ENCODE data around the gene NHS.
"Not testable (repeated sequence)": the region's sequence is repeated elsewhere in the genome, so short reads cannot be mapped to it uniquely, and the experiment has no call there.

The NHS gene

DNA sequence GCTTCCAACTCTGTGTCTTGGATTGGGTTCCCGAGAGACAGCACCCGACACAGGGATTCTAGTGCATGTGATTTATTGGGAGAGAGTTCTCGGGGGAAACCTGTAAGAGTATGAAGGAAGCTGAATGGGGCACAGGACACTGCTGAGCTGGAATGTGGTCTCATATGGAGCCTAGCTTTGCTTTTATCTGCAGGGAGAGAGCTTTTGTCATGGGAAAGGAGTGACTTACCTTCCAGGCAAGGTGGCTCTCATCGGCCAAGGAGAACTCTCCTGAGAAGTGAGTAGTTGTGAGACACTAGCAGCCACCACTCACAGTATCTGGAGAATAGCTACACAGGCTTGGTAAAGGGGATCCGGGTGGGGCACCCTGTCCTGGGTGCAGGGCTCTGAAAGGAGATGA lies 124.5 kb downstream of the NHS start:
- Histone ChIP-seq H3K36me3 (ENCODE audit: control insufficient read depth in 4 of 4, insufficient read depth in 4 of 4, low read length in 3 of 4) (no peaks in the 10 kb centered on the region), H3K27ac (ENCODE audit: insufficient read depth in 1 of 2, low read depth in 1 of 2, low read length in 2 of 2, poor library complexity in 1 of 2, severe bottlenecking in 2 of 2) (no peak overlapping the region), H3K4me3 (ENCODE audit: control insufficient read depth in 1 of 7, extremely low read depth in 1 of 7, insufficient read depth in 4 of 7, low read depth in 2 of 7, low read length in 6 of 7) (no peak overlapping the region), H3K9me3 (ENCODE audit: control extremely low read depth in 1 of 5, control insufficient read depth in 4 of 5, insufficient read depth in 2 of 5, low read depth in 1 of 5, low read length in 4 of 5) (no peaks in the 10 kb centered on the region), H3K4me1 (ENCODE audit: control extremely low read depth in 1 of 4, control insufficient read depth in 4 of 4, insufficient read depth in 4 of 4, low read length in 3 of 4) (no peaks in the 10 kb centered on the region), H3K27me3 (replicated peaks in 2 of 5; ENCODE audit: control insufficient read depth in 4 of 5, insufficient read depth in 5 of 5, low read length in 4 of 5) (peaks cover 0 to 38% (median 4%) of the 10 kb centered on the region in 5 experiments)
- WGBS (ENCODE audit: insufficient coverage) = 100% methylated on average over 4 of the region's 5 CpGs
- no peak for DNase-seq
- CTCF ChIA-PET = no interaction called here
- POLR2A ChIA-PET = no interaction called here

DNA sequence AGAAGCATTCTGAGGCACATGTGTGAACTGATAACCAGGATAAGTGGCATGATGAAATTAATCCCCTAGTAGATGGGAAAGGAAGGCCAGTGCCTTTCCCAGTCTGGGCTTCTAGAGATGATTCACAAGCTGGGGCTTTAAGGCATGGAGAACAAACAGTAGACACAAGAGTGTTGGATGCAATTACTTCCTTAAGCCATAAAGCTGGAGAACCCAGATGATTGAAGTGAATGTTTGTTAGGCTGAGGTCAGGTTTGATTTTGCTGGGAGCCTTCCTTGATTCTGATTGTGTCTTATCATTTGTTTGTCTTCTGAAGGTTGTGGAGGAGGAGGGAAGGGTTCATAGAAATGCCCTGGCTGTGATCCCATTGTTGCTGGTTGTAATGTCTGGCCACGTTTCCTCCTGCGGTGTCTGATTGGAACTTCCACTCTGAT lies 125.2 kb downstream of the NHS start:
- no peak for DNase-seq
- Histone ChIP-seq H3K9me3 (ENCODE audit: control extremely low read depth in 1 of 5, control insufficient read depth in 4 of 5, insufficient read depth in 2 of 5, low read depth in 1 of 5, low read length in 4 of 5) (no peaks in the 10 kb centered on the region), H3K4me1 (ENCODE audit: control extremely low read depth in 1 of 4, control insufficient read depth in 4 of 4, insufficient read depth in 4 of 4, low read length in 3 of 4) (no peaks in the 10 kb centered on the region), H3K27ac (ENCODE audit: insufficient read depth in 1 of 2, low read depth in 1 of 2, low read length in 2 of 2, poor library complexity in 1 of 2, severe bottlenecking in 2 of 2) (no peak overlapping the region), H3K36me3 (ENCODE audit: control insufficient read depth in 4 of 4, insufficient read depth in 4 of 4, low read length in 3 of 4) (no peaks in the 10 kb centered on the region), H3K4me3 (ENCODE audit: control insufficient read depth in 1 of 7, extremely low read depth in 1 of 7, insufficient read depth in 4 of 7, low read depth in 2 of 7, low read length in 6 of 7) (no peak overlapping the region), H3K27me3 (replicated peaks in 2 of 5; ENCODE audit: control insufficient read depth in 4 of 5, insufficient read depth in 5 of 5, low read length in 4 of 5) (peaks cover 0 to 33% (median 4%) of the 10 kb centered on the region in 5 experiments)
- ChIA-PET POLR2A (no interaction called here), CTCF (no interaction called here)
- 40% methylated on average over 1 of the region's 2 CpGs for WGBS (ENCODE audit: insufficient coverage)

DNA sequence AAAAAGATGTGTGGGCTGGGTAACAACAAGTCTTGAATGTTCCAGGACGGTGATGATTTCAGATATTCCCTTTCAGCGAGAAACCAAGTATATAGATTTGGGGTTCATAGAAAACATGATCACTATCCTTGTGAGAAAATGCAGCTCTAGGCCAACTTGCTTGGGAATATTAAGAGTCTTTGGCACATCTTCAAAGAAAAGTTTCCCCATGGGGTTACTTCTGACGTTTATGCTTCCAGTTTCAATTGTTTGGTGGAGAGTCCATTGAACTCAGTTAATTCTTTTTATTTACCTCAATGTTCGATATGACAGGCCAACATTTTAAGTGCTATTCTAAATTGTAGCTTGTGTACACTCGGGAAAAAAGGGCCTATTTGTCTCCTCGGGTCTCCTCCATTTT lies 126.7 kb downstream of the NHS start:
- no peak overlapping the region for H3K27ac ChIP-seq (ENCODE audit: insufficient read depth in 1 of 2, low read depth in 1 of 2, low read length in 2 of 2, poor library complexity in 1 of 2, severe bottlenecking in 2 of 2)
- DNase-seq = no peak
- H3K4me1 ChIP-seq (ENCODE audit: control extremely low read depth in 1 of 4, control insufficient read depth in 4 of 4, insufficient read depth in 4 of 4, low read length in 3 of 4) = no peaks in the 10 kb centered on the region
- no peaks in the 10 kb centered on the region for H3K36me3 ChIP-seq (ENCODE audit: control insufficient read depth in 4 of 4, insufficient read depth in 4 of 4, low read length in 3 of 4)
- H3K27me3 ChIP-seq (replicated peaks in 2 of 5; ENCODE audit: control insufficient read depth in 4 of 5, insufficient read depth in 5 of 5, low read length in 4 of 5) = peaks cover 0 to 24% (median 0%) of the 10 kb centered on the region in 5 experiments
- no peak overlapping the region for H3K4me3 ChIP-seq (ENCODE audit: control insufficient read depth in 1 of 7, extremely low read depth in 1 of 7, insufficient read depth in 4 of 7, low read depth in 2 of 7, low read length in 6 of 7)
- ChIA-PET POLR2A (no interaction called here), CTCF (no interaction called here)
- H3K9me3 ChIP-seq (ENCODE audit: control extremely low read depth in 1 of 5, control insufficient read depth in 4 of 5, insufficient read depth in 2 of 5, low read depth in 1 of 5, low read length in 4 of 5) = peaks cover 0 to 5% (median 2%) of the 10 kb centered on the region in 5 experiments
- 75% methylated on average over 6 of the region's 6 CpGs for WGBS (ENCODE audit: insufficient coverage)

DNA sequence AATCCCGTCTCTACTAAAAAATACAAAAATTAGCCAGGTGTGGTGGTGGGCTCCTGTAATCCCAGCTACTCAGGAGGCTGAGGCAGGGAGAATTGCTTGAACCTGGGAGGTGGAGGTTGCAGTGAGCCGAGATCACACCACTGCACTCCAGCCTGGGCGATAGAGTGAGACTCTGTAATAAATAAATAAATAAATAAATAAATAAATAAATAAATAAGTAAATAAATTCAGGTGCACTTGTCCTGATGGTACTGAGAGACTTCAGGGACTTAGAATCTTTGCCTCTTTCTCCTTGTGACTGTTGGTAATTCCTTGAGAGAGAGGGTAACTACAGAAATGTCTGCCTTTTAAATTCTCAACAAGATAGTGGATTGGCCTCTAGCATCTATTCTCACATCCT lies 131.4 kb downstream of the NHS start:
- H3K27ac ChIP-seq (ENCODE audit: insufficient read depth in 1 of 2, low read depth in 1 of 2, low read length in 2 of 2, poor library complexity in 1 of 2, severe bottlenecking in 2 of 2); H3K4me1 ChIP-seq (ENCODE audit: control extremely low read depth in 1 of 4, control insufficient read depth in 4 of 4, insufficient read depth in 4 of 4, low read length in 3 of 4); H3K36me3 ChIP-seq (ENCODE audit: control insufficient read depth in 4 of 4, insufficient read depth in 4 of 4, low read length in 3 of 4); DNase-seq; H3K4me3 ChIP-seq (ENCODE audit: control insufficient read depth in 1 of 7, extremely low read depth in 1 of 7, insufficient read depth in 4 of 7, low read depth in 2 of 7, low read length in 6 of 7); CTCF ChIA-PET; POLR2A ChIA-PET; H3K27me3 ChIP-seq (replicated peaks in 2 of 5; ENCODE audit: control insufficient read depth in 4 of 5, insufficient read depth in 5 of 5, low read length in 4 of 5); H3K9me3 ChIP-seq (ENCODE audit: control extremely low read depth in 1 of 5, control insufficient read depth in 4 of 5, insufficient read depth in 2 of 5, low read depth in 1 of 5, low read length in 4 of 5): not testable (repeated sequence)
- WGBS (ENCODE audit: insufficient coverage) = no CpG with 5 or more reads among the region's 3 CpGs

DNA sequence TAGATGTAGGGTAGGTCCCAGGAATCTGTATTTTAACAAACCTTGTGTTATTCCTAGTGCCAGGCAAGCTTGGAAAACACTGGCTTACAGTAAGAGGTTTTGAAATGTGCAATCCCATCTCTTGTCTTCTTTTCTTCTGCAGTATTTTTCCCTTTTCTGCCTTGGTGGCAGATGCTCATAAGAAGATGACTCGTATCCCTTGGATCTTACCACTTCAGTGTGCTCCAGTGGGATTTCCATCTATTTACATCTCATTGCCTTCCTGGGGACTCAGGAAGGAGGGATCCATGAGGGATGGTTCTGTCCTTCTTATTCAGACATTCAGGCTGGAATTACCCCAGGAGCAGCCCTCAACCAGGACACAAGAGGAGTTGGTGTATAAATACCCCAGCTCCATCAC lies 136.6 kb downstream of the NHS start:
- 82% methylated on average over 1 of the region's 1 CpG for WGBS (ENCODE audit: insufficient coverage)
- Histone ChIP-seq H3K27ac (ENCODE audit: insufficient read depth in 1 of 2, low read depth in 1 of 2, low read length in 2 of 2, poor library complexity in 1 of 2, severe bottlenecking in 2 of 2) (no peak overlapping the region), H3K4me3 (ENCODE audit: control insufficient read depth in 1 of 7, extremely low read depth in 1 of 7, insufficient read depth in 4 of 7, low read depth in 2 of 7, low read length in 6 of 7) (no peak overlapping the region), H3K27me3 (replicated peaks in 2 of 5; ENCODE audit: control insufficient read depth in 4 of 5, insufficient read depth in 5 of 5, low read length in 4 of 5) (peaks cover 0 to 3% (median 0%) of the 10 kb centered on the region in 5 experiments), H3K9me3 (ENCODE audit: control extremely low read depth in 1 of 5, control insufficient read depth in 4 of 5, insufficient read depth in 2 of 5, low read depth in 1 of 5, low read length in 4 of 5) (peaks cover under 1 to 4% (median 4%) of the 10 kb centered on the region in 5 experiments), H3K4me1 (ENCODE audit: control extremely low read depth in 1 of 4, control insufficient read depth in 4 of 4, insufficient read depth in 4 of 4, low read length in 3 of 4) (no peaks in the 10 kb centered on the region), H3K36me3 (ENCODE audit: control insufficient read depth in 4 of 4, insufficient read depth in 4 of 4, low read length in 3 of 4) (no peaks in the 10 kb centered on the region)
- CTCF ChIA-PET = no interaction called here
- POLR2A ChIA-PET = no interaction called here
- DNase-seq = no peak

DNA sequence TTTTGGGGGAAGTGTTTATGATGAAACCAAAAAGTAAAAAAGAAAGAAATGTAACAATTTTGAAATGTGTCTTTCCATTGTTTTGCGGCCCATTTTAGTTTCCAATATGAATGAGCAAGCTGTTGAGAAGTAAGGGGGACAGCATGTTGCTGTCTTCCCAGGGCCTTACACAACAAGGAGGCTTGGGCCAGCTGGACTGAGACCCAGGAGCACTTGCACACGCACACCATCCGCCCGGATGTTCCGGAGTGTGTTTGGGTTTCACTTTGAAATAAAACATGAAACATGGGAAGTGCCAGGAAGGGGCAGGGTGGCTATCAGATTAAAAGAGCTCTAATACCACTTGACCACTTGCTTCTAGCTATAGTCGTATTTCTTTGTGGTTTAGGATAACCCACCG lies 144.4 kb downstream of the NHS start:
- no peak for DNase-seq
- Histone ChIP-seq H3K27me3 (replicated peaks in 2 of 5; ENCODE audit: control insufficient read depth in 4 of 5, insufficient read depth in 5 of 5, low read length in 4 of 5) (peaks cover 0 to 2% (median 0%) of the 10 kb centered on the region in 5 experiments), H3K4me3 (ENCODE audit: control insufficient read depth in 1 of 7, extremely low read depth in 1 of 7, insufficient read depth in 4 of 7, low read depth in 2 of 7, low read length in 6 of 7) (no peak overlapping the region), H3K36me3 (ENCODE audit: control insufficient read depth in 4 of 4, insufficient read depth in 4 of 4, low read length in 3 of 4) (no peaks in the 10 kb centered on the region), H3K27ac (ENCODE audit: insufficient read depth in 1 of 2, low read depth in 1 of 2, low read length in 2 of 2, poor library complexity in 1 of 2, severe bottlenecking in 2 of 2) (no peak overlapping the region), H3K4me1 (ENCODE audit: control extremely low read depth in 1 of 4, control insufficient read depth in 4 of 4, insufficient read depth in 4 of 4, low read length in 3 of 4) (no peaks in the 10 kb centered on the region), H3K9me3 (ENCODE audit: control extremely low read depth in 1 of 5, control insufficient read depth in 4 of 5, insufficient read depth in 2 of 5, low read depth in 1 of 5, low read length in 4 of 5) (no peaks in the 10 kb centered on the region)
- ChIA-PET CTCF (no interaction called here), POLR2A (no interaction called here)
- WGBS (ENCODE audit: insufficient coverage) = 90% methylated on average over 7 of the region's 7 CpGs

DNA sequence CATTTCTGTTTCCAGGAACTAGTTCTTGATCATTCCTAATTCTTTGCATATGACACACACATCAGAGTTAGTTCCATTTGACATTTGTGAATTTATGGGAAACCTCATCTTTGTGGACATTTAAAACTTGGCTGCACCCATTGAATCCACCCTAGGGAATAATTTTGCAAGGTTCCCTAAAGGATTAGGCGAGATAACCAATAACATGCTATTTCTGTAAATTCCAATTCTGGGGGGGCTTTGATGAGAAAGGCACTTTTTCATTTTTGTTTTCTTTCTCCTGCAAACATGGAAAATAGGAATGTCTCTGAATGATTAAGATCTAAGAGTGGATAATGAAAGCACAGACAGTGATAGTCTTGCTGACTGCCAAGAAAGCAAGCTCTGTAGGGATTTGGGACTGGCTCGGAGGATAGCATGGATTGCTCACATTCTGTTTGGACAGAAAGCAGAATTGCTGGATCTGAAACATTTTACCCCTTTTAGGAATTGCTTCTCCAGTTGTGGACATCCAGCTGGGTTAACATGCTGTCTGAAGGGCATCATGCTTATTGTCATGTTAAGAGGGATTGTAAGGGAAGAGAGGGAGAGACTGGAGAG lies 145.1 kb downstream of the NHS start:
- Histone ChIP-seq H3K4me1 (ENCODE audit: control extremely low read depth in 1 of 4, control insufficient read depth in 4 of 4, insufficient read depth in 4 of 4, low read length in 3 of 4) (no peaks in the 10 kb centered on the region), H3K4me3 (ENCODE audit: control insufficient read depth in 1 of 7, extremely low read depth in 1 of 7, insufficient read depth in 4 of 7, low read depth in 2 of 7, low read length in 6 of 7) (no peak overlapping the region), H3K27me3 (replicated peaks in 2 of 5; ENCODE audit: control insufficient read depth in 4 of 5, insufficient read depth in 5 of 5, low read length in 4 of 5) (peaks cover 0 to 2% (median 0%) of the 10 kb centered on the region in 5 experiments), H3K27ac (ENCODE audit: insufficient read depth in 1 of 2, low read depth in 1 of 2, low read length in 2 of 2, poor library complexity in 1 of 2, severe bottlenecking in 2 of 2) (no peak overlapping the region), H3K9me3 (ENCODE audit: control extremely low read depth in 1 of 5, control insufficient read depth in 4 of 5, insufficient read depth in 2 of 5, low read depth in 1 of 5, low read length in 4 of 5) (no peaks in the 10 kb centered on the region), H3K36me3 (ENCODE audit: control insufficient read depth in 4 of 4, insufficient read depth in 4 of 4, low read length in 3 of 4) (no peaks in the 10 kb centered on the region)
- ChIA-PET POLR2A (no interaction called here), CTCF (no interaction called here)
- 93% methylated on average over 1 of the region's 2 CpGs for WGBS (ENCODE audit: insufficient coverage)
- no peak for DNase-seq
